HepG2 (cell line): Measurements from ENCODE around the gene TAF8. TPM values are rescaled to one million over a fixed set of nuclear protein-coding genes. Genes with fewer than 3 reads are reported as not detected.

ENCODE experiments used
- MYPOP ChIP-seq: sonication (generic); formaldehyde crosslinking; IDR thresholded peaks from 2 replicates; pipeline ENCODE4 v1.8.1; 2023; ENCODE audit warnings: mild to moderate bottlenecking, moderate library complexity, missing genetic modification reagents
- NCOR1 ChIP-seq: fragments of 200-600 bp; sonication (generic); IDR thresholded peaks from 2 replicates; pipeline ENCODE4 v1.7.0; 2017; ENCODE audit warnings: antibody characterized with exemption, low read length, borderline replicate concordance
- NFKBIZ ChIP-seq: IDR thresholded peaks from 2 replicates; pipeline ENCODE4 v1.6.1; 2018; ENCODE audit warnings: missing genetic modification reagents, missing compliant biosample characterization
- PHF5A ChIP-seq: IDR thresholded peaks from one replicate; pipeline ENCODE4 v1.6.1; 2018; ENCODE audit warnings: low read depth, missing genetic modification reagents; ENCODE audit not compliant: unreplicated experiment
- PRDM15 ChIP-seq: sonication (generic); formaldehyde crosslinking; IDR thresholded peaks from 2 replicates; pipeline ENCODE4 v1.4.0; 2020; ENCODE audit warnings: missing genetic modification reagents
- TEAD3 ChIP-seq: optimal IDR thresholded peaks from 2 replicates; pipeline ENCODE3; 2016; ENCODE audit warnings: borderline replicate concordance
- YEATS4 ChIP-seq: sonication (generic); formaldehyde crosslinking; IDR thresholded peaks from 2 replicates; pipeline ENCODE4 v1.4.0; 2020; ENCODE audit warnings: missing genetic modification reagents, borderline replicate concordance
- ZBTB10 ChIP-seq: sonication (generic); formaldehyde crosslinking; IDR thresholded peaks from 2 replicates; pipeline ENCODE4 v1.4.0; 2020; ENCODE audit warnings: missing genetic modification reagents, borderline replicate concordance
- ZFP90 ChIP-seq: sonication (generic); formaldehyde crosslinking; IDR thresholded peaks from 2 replicates; pipeline ENCODE4 v1.8.0; 2022; ENCODE audit warnings: missing genetic modification reagents, mild to moderate bottlenecking, inconsistent platforms, borderline replicate concordance
- ZNF574 ChIP-seq: sonication (generic); formaldehyde crosslinking; IDR thresholded peaks from 2 replicates; pipeline ENCODE4 v1.4.0; 2020; ENCODE audit warnings: missing genetic modification reagents
- ZNF891 ChIP-seq: sonication (generic); formaldehyde crosslinking; IDR thresholded peaks from 2 replicates; pipeline ENCODE4 v1.5.0; 2020; ENCODE audit warnings: mild to moderate bottlenecking, missing genetic modification reagents
- polyA plus RNA-seq, 8 experiments: library from polyadenylated mRNA; depleted of rRNA in 3 of 8; stranded (reverse) in 7 of 8; unstranded in 1 of 8; fragments of >200 nt; fragmentation: Illumina TruSeq in 4 of 8; extraction: Trizol in 4 of 8; gene quantifications; 2 replicates each; pipeline versions ENCODE4 v1.2.1 to v1.2.3, GENCODE V29; 2011 to 2016; ENCODE audit warnings: low read depth in 4 of 8, missing spikeins in 1 of 8, mixed read lengths in 1 of 8; ENCODE audit not compliant: insufficient read depth in 1 of 8
- total RNA-seq, 5 experiments: library from RNA; depleted of rRNA; stranded (reverse); fragments of >200 nt; fragmentation: Illumina TruSeq; extraction: Trizol; gene quantifications; 2 replicates each; pipeline ENCODE4 v1.2.3, GENCODE V29; 2016; ENCODE audit warnings: low read depth in 1 of 5

The TAF8 gene
- total and polyA plus RNA-seq, 2 of the 13 experiments (the other 11 are each of a cell fraction or from before 2014, with no cell fraction given): 25.2 to 25.8 TPM

- TF ChIP-seq ZNF574 (CRISPR knock-in tag): 0 out of 2 replicates have a peak, but pooled peaks have one; percentile 21
- no peak for TF ChIP-seq NCOR1
- no peak for TF ChIP-seq NFKBIZ (CRISPR knock-in tag)
- TF ChIP-seq ZNF891 (CRISPR knock-in tag): peak; percentile 26; the same call in 1 of the 2 replicates
- TF ChIP-seq MYPOP (CRISPR knock-in tag): peak; percentile 69; the same call in 1 of the 2 replicates
- no peak for TF ChIP-seq ZFP90
- TF ChIP-seq TEAD3 (CRISPR knock-in tag): peak; percentile 36
- peak; percentile 37; the same call in 1 of the 2 replicates for TF ChIP-seq ZBTB10 (CRISPR knock-in tag)
- TF ChIP-seq PHF5A (CRISPR knock-in tag): no peak
- TF ChIP-seq PRDM15 (CRISPR knock-in tag): no peak
- TF ChIP-seq YEATS4 (CRISPR knock-in tag): no peak
Measured at GRCh38 chr6:42136508-42137193, 86.3 kb downstream of the TAF8 start (continued).
